Measurements from ENCODE around the gene SPOCK1.
A peak's percentile ranks its signal among the peaks of the same experiment; 100 is the strongest.

The SPOCK1 gene

DNA sequence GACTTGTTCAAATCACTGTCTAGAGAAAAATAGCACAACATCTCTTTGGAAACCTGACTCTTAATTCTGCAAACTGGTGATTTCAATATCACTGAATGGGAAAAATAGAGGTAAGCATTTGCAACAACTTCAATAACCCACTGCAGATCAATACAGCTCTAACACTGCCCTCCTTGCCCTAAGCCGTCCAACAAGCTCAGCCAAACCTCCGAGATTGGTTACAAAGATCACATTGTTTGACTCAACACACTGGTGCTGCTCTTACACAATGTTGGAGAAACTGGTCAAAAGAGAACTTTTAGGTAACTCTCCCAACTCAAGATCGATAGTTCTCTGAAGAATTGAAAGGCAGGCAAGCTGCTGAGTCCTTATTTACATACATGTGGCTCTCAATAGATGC is 150.4 kb downstream of the SPOCK1 start:
- POLR2A ChIA-PET: no interaction called here
- DNase-seq (ENCODE audit: low read depth, low spot score): no peak
- CTCF ChIA-PET: interaction anchor here (1.0 to 10.6 kb wide), 4 partner anchors 9 to 145 kb away, joined by 3 to 192 read pairs (median 11); partner anchors contain the start of gene SPOCK1
- no peak overlapping the region for H3K4me3 ChIP-seq (ENCODE audit: low read depth, low read length)
- TF ChIP-seq, protein P1, sequence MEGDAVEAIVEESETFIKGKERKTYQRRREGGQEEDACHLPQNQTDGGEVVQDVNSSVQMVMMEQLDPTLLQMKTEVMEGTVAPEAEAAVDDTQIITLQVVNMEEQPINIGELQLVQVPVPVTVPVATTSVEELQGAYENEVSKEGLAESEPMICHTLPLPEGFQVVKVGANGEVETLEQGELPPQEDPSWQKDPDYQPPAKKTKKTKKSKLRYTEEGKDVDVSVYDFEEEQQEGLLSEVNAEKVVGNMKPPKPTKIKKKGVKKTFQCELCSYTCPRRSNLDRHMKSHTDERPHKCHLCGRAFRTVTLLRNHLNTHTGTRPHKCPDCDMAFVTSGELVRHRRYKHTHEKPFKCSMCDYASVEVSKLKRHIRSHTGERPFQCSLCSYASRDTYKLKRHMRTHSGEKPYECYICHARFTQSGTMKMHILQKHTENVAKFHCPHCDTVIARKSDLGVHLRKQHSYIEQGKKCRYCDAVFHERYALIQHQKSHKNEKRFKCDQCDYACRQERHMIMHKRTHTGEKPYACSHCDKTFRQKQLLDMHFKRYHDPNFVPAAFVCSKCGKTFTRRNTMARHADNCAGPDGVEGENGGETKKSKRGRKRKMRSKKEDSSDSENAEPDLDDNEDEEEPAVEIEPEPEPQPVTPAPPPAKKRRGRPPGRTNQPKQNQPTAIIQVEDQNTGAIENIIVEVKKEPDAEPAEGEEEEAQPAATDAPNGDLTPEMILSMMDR (IDR thresholded peaks at IDR 0.05; ENCODE audit: insufficient read depth, low read length, missing control alignments): no peak

DNA sequence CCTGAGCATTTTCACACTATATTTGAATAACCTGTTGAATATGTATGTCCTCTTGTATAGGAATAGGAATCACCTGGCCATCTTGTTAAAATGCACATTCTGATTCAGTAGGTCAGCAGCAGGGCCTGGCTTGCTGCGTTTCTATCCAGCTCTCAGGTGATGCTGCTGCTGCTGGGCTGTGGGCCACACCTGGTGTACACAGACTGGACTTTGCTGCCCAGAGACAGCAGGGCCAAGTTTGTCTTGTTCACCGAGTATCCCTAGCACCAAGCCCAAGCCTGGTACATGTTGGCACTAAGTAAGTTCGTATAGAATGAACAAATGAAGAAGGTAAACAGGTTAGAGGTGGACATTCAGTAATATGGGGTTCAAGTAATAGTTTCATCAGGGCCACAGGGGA is 151.3 kb downstream of the SPOCK1 start:
- ChIA-PET CTCF (interaction anchor here (1.3 to 10.6 kb wide), 4 partner anchors 8 to 146 kb away, joined by 3 to 192 read pairs (median 10); partner anchors contain the start of gene SPOCK1), POLR2A (no interaction called here)
- TF ChIP-seq, protein P1 (IDR thresholded peaks at IDR 0.05; ENCODE audit: insufficient read depth, low read length, missing control alignments): no peak
- H3K4me3 ChIP-seq (ENCODE audit: low read depth, low read length): no peak overlapping the region
- DNase-seq (ENCODE audit: low read depth, low spot score): no peak

DNA sequence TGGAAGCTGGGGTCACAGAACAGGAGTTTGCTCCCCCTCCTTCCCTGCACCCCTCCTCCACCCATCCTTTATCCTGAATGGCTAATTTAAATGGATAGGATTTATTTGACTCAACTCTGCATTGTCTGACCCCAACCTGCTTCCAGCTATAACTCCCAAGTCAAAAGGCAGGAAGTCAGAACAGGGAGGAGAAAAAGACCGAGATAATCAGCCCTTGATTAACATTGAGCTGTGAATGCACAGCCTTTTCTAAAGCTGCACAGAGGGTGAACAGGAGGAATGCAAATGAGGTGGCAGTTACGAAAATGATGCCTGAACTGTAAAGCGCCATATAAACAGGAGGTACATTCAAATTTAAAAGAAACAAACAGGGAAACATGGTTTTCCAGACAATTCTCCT is 152.8 kb downstream of the SPOCK1 start:
- no peak for DNase-seq (ENCODE audit: low read depth, low spot score)
- POLR2A ChIA-PET: no interaction called here
- no peak overlapping the region for H3K4me3 ChIP-seq (ENCODE audit: low read depth, low read length)
- CTCF ChIA-PET: interaction anchor here (1.0 to 10.6 kb wide), 17 partner anchors 10 to 215 kb away, joined by 3 to 192 read pairs (median 11); partner anchors contain the start of gene SPOCK1
- TF ChIP-seq, protein P1 (IDR thresholded peaks at IDR 0.05; ENCODE audit: insufficient read depth, low read length, missing control alignments): no peak

DNA sequence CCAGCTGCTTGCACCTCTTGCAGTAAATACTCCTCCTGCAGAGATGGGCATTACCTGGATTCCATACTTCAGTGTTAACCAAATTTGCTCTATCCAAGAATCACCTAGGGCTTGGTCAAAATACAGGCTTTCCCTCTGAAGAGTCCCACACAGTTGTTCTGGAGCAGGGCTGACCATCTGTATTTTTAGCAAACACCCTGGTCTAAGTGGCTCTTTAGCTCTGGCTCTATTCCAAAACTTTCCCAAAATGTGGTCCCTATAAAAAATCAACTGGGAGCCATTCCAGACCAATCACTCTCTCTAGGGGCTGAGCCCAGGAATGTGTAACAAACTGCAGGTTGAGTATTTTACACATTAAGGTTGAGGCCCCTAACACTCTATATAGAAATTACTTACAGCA is 153.7 kb downstream of the SPOCK1 start:
- no peak for DNase-seq (ENCODE audit: low read depth, low spot score)
- ChIA-PET CTCF (interaction anchor here (0.6 to 10.6 kb wide), 35 partner anchors 8 to 542 kb away, joined by 3 to 192 read pairs (median 6); partner anchors contain the start of gene SPOCK1), POLR2A (no interaction called here)
- H3K4me3 ChIP-seq (ENCODE audit: low read depth, low read length): no peak overlapping the region
- TF ChIP-seq, protein P1 (IDR thresholded peaks at IDR 0.05; ENCODE audit: insufficient read depth, low read length, missing control alignments): no peak

DNA sequence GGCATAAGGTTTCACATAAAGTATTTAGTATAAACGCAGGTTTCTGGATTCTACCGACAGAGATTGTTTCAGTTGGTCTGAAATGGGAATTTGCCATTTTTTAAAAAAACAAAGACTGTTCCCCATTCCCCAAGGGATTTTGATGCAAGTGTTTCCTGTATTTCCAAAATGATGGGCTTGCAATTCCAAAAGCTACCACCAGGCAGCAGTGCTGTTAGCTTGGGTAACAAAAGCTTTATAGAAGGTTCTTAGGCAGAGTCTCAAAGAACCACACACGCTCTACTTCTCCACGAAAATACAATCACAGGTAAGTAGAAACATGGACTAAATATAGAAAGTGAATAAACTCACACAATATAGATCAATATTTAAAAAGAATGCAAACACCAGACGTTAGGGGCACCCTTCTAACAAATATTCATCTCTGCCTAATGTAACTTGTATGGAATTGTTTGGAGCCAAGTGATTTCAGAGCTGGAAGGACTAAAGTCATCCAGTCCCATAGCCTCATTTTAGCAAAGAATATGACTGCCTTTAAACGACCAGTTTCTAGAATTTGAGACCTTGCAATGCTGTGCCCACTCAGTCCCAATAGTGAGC is 154.3 kb downstream of the SPOCK1 start:
- TF ChIP-seq, protein P1 (IDR thresholded peaks at IDR 0.05; ENCODE audit: insufficient read depth, low read length, missing control alignments): peak; percentile 68
- CTCF ChIA-PET: interaction anchor here (0.6 to 10.6 kb wide), 38 partner anchors 8 to 541 kb away, joined by 3 to 192 read pairs (median 6); partner anchors contain the start of gene SPOCK1
- POLR2A ChIA-PET: no interaction called here
- no peak for DNase-seq (ENCODE audit: low read depth, low spot score)
- H3K4me3 ChIP-seq (ENCODE audit: low read depth, low read length): no peak overlapping the region

DNA sequence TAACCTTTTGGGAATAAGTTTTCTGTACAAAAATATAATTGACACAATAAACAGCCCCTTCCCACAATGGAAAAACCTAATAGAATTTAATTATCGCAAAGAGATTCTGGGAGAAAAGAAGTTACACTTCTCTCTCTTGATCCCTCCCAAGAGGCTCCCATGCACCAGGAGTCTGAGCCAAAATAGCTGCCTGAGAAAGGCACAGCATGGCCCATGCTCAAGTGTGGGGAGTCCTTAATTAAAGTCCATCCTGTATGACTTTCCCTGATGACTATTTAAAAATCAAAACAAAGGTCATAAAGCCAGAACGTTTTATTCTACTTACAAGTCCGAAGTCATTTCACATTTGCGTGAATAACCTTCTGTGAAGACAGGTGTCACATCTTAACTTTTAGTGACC is 155.1 kb downstream of the SPOCK1 start:
- H3K4me3 ChIP-seq (ENCODE audit: low read depth, low read length): no peak overlapping the region
- TF ChIP-seq, protein P1 (IDR thresholded peaks at IDR 0.05; ENCODE audit: insufficient read depth, low read length, missing control alignments): no peak
- CTCF ChIA-PET: interaction anchor here (0.7 to 10.6 kb wide), 17 partner anchors 13 to 540 kb away, joined by 3 to 192 read pairs (median 9); partner anchors contain the start of gene SPOCK1
- no peak for DNase-seq (ENCODE audit: low read depth, low spot score)
- POLR2A ChIA-PET: no interaction called here
